Activated CD8-positive, alpha-beta T cell treated with anti-CD3 and anti-CD28 coated beads for 36 hours (primary cell): ENCODE measurements around the gene EGR4. TPM values are rescaled to one million over a fixed set of nuclear protein-coding genes. Genes with fewer than 3 reads are reported as not detected.

ENCODE experiments used
- ATAC-seq: fragments of 200-7000 bp; cut with Tn5 transposase; one replicate; pipeline ENCODE4 v1.10.0; 2021; ENCODE audit warnings: mild to moderate bottlenecking, moderate library complexity
- CTCF ChIA-PET: fragments of 350-600 bp; sonication (Branson Sonifier 250); formaldehyde crosslinking; loops from one replicate; lab custom pipeline; 2021; ENCODE audit warnings: antibody characterized with exemption; lab: Charles Lee
- POLR2A ChIA-PET: fragments of 350-600 bp; sonication (Branson Sonifier 250); formaldehyde crosslinking; loops from one replicate; lab custom pipeline; 2021; ENCODE audit warnings: antibody characterized with exemption; lab: Charles Lee
- DNase-seq: peaks from one replicate; pipeline ENCODE4 v3.0.0-alpha.2; 2020
- H3K27ac Mint-ChIP-seq: one replicate; pipeline ENCODE4 v1.8.0; 2021; ENCODE audit warnings: mild to moderate bottlenecking, mixed read lengths
- H3K27me3 Mint-ChIP-seq: one replicate; pipeline ENCODE4 v1.8.0; 2021; ENCODE audit warnings: mixed read lengths
- H3K36me3 Mint-ChIP-seq: one replicate; pipeline ENCODE4 v1.8.0; 2021; ENCODE audit warnings: low read depth, mixed read lengths
- H3K4me1 Mint-ChIP-seq: one replicate; pipeline ENCODE4 v1.8.0; 2021; ENCODE audit warnings: low read depth, mixed read lengths
- H3K4me3 Mint-ChIP-seq: one replicate; pipeline ENCODE4 v1.8.0; 2021; ENCODE audit warnings: mild to moderate bottlenecking, moderate library complexity, mixed read lengths
- H3K9me3 Mint-ChIP-seq: one replicate; pipeline ENCODE4 v1.8.0; 2021; ENCODE audit warnings: mixed read lengths
- CTCF ChIP-seq: fragments of 200-600 bp; IDR thresholded peaks from one replicate; pipeline ENCODE4 v1.8.0; 2022; ENCODE audit warnings: antibody characterized with exemption, mild to moderate bottlenecking
- intact Hi-C: fragments of 100-400 bp; cut with micrococcal nuclease; formaldehyde crosslinking; loops from one replicate; pipeline ENCODE4 v1.10.0; 2022
- total RNA-seq, 2 experiments: library from RNA; stranded (reverse); gene quantifications; one replicate each; pipeline ENCODE4 v1.2.3, GENCODE V29; 2021

The EGR4 gene
- total RNA-seq, 2 experiments from 2014 or later: 0.11 to 0.29 TPM

DNA sequence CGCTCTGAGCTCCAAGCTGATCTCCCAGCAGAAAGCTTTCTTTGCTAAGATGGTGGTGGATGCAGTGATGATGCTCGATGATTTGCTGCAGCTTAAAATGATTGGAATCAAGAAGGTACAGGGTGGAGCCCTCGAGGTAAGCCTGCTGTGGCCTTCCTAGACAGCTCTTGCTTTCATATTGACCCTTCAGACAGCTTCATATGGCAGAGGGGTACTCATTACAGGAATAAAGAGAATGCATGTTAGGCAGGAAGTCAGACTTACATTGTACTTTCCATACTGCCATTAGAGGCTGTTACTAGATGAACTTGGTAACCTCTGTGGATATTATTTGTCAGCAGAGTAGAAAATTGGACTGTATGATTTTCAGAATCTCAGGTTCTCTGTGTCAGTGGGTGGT, 48.8 kb downstream of the EGR4 start:
- Mint-ChIP-seq H3K27ac (peak overlapping the region; percentile 74), H3K36me3 (peaks cover 57% of the 10 kb centered on the region), H3K4me1 (peaks cover 19% of the 10 kb centered on the region), H3K9me3 (no peaks in the 10 kb centered on the region), H3K27me3 (no peaks in the 10 kb centered on the region), H3K4me3 (no peak overlapping the region)
- DNase-seq: no peak
- intact Hi-C loops: no loop called here
- POLR2A ChIA-PET: interaction anchor here (0.7 to 3.6 kb wide), 5 partner anchors 9 to 13 kb away, joined by 3 to 26 read pairs (median 4); partner anchors contain the start of genes CCT7 and PRADC1
- TF ChIP-seq CTCF: no peak
- CTCF ChIA-PET: interaction anchor here (0.9 to 2.0 kb wide), 5 partner anchors 9 to 67 kb away, joined by 3 to 6 read pairs (median 3); partner anchors contain the start of gene CCT7
- ATAC-seq: peak; percentile 55

GRCh38 chr2:73243884-73244570, 49.3 kb downstream of the EGR4 start:
- H3K9me3 Mint-ChIP-seq: no peaks in the 10 kb centered on the region
- ATAC-seq (no peak), DNase-seq (no peak)
- peak overlapping the region; percentile 74 for H3K27ac Mint-ChIP-seq
- POLR2A ChIA-PET: interaction anchor here (0.7 to 3.6 kb wide), 6 partner anchors 9 to 19 kb away, joined by 3 to 26 read pairs (median 4); partner anchors contain the start of genes CCT7 and PRADC1
- H3K36me3 Mint-ChIP-seq: peaks cover 59% of the 10 kb centered on the region
- CTCF ChIA-PET: interaction anchor here (0.9 to 2.0 kb wide), 6 partner anchors 8 to 67 kb away, joined by 3 to 6 read pairs (median 3); partner anchors contain the start of genes CCT7 and PRADC1
- no peak overlapping the region for H3K4me3 Mint-ChIP-seq
- peaks cover 25% of the 10 kb centered on the region for H3K4me1 Mint-ChIP-seq
- no peak for TF ChIP-seq CTCF
- intact Hi-C loops: no loop called here
- H3K27me3 Mint-ChIP-seq: no peaks in the 10 kb centered on the region

Other genes with a start within 250 kb of the EGR4 start
- 1 to 10 TPM; 7.4 to 9.6 TPM for gene SFXN5, start 221.8 kb downstream of the EGR4 start, total RNA-seq
- 1 to 10 TPM; 9.0 to 9.7 TPM for gene RAB11FIP5, start 180.6 kb downstream of the EGR4 start, total RNA-seq
- not detected for gene NOTO, start 91.0 kb downstream of the EGR4 start, total RNA-seq
- 10 to 100 TPM; 39.6 to 48.6 TPM for gene SMYD5, start 79.3 kb downstream of the EGR4 start, total RNA-seq
- gene PRADC1, start 60.3 kb downstream of the EGR4 start, total RNA-seq: 10 to 100 TPM; 12.4 to 16.2 TPM
- 100 to 1,000 TPM; 628 to 660 TPM for gene CCT7, start 59.2 kb downstream of the EGR4 start, total RNA-seq
- 10 to 100 TPM; 41.5 to 42.0 TPM for gene FBXO41, start 9.1 kb downstream of the EGR4 start, total RNA-seq
- 10 to 100 TPM; 18.1 to 20.3 TPM for gene ALMS1, start 92.3 kb upstream of the EGR4 start, total RNA-seq